EL (cell line): Measurements from ENCODE around the gene GNAQ.

Experiments used
- DNase-seq: peaks from one replicate; pipeline ENCODE4 v3.0.0-alpha.2; 2016

Gene GNAQ

DNA sequence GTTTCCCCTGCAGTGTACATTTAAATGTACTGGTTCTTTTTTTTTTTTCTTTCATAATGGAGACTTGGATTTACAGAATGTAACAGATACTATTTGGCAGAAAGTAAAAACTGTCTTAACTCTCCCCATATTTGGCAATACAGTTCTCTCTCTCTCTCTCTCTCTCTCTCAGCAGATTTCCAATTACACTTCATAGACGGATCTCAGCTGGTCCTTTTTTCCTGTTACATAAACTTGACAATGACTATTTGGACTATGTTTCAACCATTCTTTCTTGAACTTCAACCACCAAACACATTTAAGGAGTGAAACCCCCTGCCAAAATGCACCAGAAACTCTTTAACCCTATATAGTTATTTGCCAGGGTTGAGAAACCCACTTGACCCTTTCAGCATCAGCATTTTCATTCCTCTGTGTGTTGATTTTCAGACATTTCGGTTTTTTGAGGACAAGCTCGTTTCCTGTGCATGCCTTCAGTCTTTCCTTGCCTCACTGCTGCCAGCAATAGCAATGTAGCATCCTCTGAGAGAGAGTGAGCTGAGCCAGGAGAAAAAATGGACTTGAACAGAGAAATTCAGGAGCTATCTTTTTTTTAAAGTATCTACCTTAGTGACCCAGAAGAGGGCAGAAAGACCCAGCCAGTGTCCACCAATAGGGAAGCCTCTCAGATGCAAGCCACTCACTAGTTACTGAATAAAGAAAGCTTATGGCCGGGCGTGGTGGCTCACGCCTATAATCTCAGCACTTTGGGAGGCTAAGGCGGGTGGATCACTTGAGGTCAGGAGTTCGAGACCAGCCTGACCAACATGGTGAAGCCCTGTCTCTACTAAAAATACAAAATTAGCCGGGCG, 357.4 kb downstream of the GNAQ start:
- DNase-seq = no peak

GRCh38 chr9:77672183-77672582, 359.4 kb downstream of the GNAQ start:
- DNase-seq = no peak

DNA sequence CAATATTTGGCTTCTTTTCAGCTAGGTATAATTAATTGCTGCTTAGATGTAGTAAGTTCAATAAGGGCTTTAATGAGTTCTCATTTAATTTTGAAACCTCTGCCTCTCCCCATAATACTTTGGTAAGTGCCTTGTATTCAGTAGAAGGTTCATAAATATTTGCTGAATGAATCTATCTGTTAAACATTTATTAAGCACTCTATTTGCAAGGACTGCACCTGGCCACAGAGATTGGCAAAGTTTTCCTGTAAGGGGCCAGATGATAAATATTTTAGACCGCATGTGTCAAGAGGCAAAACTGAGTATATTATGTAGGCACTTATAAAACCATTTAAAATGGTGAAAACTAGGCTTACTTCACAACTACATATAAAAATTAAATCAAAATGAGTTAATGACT, 364.5 kb downstream of the GNAQ start:
- DNase-seq = no peak
